HG03442 (cell line): ENCODE measurements around the gene UBE2L3.
"Not testable (repeated sequence)": the region's sequence is repeated elsewhere in the genome, so short reads cannot be mapped to it uniquely, and the experiment has no call there.

Experiments
- ATAC-seq: cut with Tn5 transposase; IDR thresholded peaks from one replicate; pipeline ENCODE4 v1.9.1; 2021; ENCODE audit warnings: mild to moderate bottlenecking, moderate library complexity; ENCODE audit not compliant: unreplicated experiment

UBE2L3 gene

GRCh38 chr22:21599053-21599893 lies 31.8 kb downstream of the UBE2L3 start:
- ATAC-seq: no peak

GRCh38 chr22:21602579-21602978 lies 35.1 kb downstream of the UBE2L3 start:
- ATAC-seq: no peak

DNA sequence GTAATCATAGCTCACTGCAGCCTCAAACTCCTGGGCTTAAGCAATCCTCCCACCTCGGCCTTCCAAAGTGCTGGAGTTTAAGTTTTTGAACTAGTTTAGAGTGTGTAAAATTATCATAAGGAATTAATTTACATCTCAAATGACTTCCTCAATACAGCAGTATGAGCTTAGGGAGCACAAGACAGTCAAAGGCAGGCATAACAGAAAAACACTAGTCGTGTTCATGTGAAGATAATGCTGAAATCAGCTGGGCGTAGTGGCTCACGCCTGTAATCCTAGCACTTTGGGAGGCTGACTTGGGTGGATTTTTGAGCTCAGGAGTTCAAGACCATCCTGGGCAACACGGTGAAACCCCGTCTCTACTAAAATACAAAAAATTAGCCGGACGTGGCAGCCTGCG lies 36.5 kb downstream of the UBE2L3 start:
- no peak for ATAC-seq

- no peak for ATAC-seq
These were observed 38.5 kb downstream of the UBE2L3 start for GRCh38 chr22:21605887-21606564.

GRCh38 chr22:21606775-21607174 lies 39.3 kb downstream of the UBE2L3 start:
- ATAC-seq: no peak

DNA sequence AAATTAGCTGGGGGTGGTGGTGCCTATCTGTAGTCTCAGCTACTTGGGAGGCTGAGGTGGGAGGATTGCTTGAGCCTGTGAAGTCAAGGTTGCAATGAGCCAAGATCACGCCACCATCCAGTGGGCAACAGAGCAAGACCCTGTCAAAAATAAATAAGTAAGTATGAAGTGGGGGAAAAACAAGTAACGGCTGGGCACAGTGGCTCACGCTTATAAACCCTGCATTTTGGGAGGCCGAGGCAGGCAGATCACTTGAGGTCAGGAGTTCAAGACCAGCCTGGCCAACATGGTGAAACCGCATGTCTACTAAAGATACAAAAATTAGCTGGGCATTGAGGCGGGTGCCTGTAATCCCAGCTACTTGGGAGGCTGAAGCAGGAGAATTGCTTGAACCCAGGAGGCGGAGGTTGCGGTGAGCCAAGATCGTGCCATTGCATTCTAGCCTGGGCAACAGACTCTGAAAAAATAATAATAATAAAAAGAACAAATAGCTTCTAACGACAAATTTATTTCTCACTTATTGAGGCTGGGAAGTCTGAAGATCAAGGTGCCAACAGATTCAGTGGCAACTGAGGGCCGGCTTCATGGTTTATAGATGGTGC lies 42.1 kb downstream of the UBE2L3 start:
- ATAC-seq: not testable (repeated sequence)

- ATAC-seq: no peak
These were observed 43.9 kb downstream of the UBE2L3 start for GRCh38 chr22:21611210-21611977.

DNA sequence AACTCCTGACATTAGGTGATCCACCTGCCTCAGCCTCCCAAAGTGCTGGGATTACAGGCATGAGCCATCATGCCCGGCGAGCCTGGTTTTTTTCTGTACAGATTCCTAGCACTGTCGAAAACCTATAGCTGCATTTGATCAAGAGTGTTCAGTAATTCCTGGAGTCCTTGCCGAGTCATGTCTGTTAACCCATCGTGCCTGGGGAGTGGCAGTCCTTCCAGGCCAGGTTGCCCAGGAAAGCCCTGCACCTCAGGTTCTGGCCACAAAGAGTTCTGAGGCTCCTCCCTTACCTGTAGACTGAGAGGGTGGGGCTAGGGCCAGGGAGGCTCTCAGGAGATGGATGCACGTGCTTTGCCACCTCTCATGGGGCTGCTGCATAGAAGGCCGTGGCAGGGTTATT lies 45.3 kb downstream of the UBE2L3 start:
- ATAC-seq: no peak

- ATAC-seq: no peak
These were observed 46.2 kb downstream of the UBE2L3 start for GRCh38 chr22:21613553-21614233.

DNA sequence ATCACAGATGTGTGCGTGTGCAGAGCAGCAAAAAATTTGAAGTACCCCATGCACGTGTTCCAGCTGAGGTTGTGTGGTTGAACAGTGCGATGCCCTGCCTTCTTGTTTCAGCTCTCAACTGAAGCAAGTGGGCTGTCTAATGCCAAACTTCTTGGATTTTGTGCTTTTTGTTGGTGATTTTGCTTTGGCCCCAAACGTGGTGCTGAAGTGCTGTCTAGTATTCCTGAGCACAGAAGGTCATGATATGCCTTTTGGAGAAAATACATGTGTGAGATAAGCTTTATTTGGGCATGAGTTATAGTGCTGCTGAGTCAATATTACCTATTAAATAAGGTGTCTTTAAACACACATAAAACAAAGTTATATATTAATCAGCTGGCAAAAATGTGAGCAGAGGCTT lies 48.2 kb downstream of the UBE2L3 start:
- ATAC-seq: no peak

GRCh38 chr22:21617337-21617736 lies 49.8 kb downstream of the UBE2L3 start:
- ATAC-seq: not testable (repeated sequence)

DNA sequence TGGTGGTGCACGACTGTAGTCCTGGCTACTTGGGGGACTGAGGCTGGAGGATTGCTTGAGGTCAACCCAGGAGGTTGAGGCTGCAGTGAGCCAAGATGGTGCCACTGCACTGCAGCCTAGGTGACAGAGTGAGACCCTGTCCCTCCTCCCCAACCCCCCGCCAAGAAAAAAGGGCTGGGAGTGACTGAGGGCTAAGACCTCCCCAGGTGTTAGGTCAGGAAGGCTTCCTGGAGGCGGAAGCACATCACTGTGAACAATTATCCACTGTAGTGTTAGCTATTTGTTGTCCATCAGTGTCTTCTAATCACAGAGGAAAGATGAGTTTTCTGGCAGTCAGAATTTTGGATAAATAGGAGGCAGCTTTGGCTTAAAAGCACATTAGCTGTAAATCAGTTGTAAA lies 53.5 kb downstream of the UBE2L3 start:
- ATAC-seq: no peak

DNA sequence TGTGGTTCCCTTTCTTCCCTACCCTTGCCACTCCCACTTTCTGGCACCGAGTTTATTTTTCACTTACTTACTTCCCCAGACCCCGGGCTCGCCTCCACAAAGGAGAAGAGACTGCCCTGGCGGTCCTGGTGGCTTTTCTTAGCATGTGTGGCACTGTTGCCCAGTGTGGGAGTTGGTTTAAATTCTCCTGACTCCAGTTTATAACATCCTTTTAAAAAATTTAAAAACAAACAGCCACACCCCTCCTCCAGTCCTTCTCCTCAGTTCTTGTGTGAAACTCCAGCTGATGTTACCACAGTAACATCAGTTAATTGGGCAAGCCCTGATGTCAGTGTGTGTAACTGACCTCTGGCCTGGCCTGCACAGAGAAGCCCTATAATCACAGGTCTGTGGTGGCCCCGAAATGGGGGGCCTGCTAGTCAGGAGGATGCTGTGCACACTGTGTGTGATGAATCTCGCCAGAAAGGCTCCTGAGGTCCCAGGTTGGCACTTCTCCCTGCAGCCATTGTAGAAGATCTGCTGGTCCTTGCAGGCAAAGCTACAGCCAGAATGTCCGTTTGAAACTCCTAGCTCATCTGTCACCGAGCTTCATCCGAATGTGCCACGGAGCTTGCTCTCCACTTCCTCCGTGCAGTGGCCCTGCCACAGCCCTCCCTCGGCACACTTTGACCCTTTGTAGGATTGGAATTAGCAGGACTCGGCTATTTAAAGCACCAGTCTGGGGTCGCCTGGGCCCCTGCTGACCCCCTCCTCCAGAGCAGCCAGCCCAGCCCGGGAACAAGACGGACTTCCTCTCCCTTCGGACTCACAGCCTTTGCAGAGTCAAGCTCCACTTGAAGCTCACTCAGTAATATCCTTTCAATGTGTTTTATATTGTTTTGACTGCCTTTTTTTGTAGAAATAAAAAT lies 54.8 kb downstream of the UBE2L3 start:
- ATAC-seq: no peak

DNA sequence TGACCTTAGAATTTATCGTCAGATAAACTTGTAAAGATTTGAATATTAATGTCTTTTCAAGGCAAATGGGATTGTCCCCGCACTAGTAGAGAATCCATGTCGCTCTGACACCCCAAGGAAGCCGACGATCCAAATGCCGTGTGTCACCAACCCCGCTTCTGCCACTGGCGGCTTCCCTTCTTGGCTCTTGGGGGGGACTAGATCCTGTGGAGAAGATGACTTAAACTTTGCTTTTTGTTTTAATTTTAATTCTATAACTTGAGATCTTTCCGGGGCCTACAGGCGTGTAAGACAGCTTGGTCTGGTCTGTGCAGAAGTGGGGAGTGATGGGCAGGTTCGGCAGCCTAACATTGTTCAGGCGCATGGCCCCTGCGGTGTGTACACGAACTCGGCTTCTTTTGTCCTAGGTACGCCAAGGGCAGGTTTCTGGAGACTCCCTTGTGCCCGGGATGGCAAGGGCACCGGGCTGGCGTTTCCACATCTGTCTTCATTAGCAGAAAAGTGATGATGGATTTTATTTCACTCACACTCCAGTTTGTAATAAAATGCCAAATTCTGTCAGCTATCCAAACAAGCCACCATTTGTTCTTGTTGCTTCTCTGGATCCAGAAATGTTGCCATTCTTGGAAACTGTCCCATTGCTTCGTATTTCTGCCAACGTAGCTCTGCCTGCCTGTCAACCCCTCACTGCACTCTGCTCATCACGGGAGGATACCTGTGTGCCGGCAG lies 55.6 kb downstream of the UBE2L3 start:
- no peak for ATAC-seq

- ATAC-seq: no peak
These were observed 56.1 kb downstream of the UBE2L3 start for GRCh38 chr22:21623648-21623970.

- no peak for ATAC-seq
These were observed 56.8 kb downstream of the UBE2L3 start for GRCh38 chr22:21624120-21624879.

- no peak for ATAC-seq
These were observed 57.6 kb downstream of the UBE2L3 start for GRCh38 chr22:21624880-21625791.
